ENCODE data around the gene FAM199X. TPM values are rescaled to one million over a fixed set of nuclear protein-coding genes. Genes with fewer than 3 reads are reported as not detected.

The FAM199X gene
- total RNA-seq, 1 donor from 2014 or later = 16.0 TPM

DNA sequence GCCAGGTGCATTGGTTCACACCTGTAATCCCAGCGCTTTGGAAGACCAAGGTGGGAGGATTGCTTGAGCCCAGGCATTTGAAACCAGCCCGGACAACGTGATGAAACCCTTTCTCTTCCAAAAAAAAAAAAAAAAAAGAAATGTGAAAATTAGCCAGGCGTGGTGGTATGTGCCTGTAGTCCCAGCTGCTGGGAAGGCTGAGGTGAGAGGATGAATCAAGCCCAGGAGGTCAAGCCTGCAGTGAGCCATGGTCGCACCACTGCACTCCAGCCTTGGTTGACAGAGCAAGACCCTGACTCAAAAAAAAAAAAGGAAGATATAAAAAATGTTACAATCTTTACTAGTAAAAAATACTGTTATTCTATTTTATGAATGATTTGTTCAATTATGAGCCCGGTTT is 5.9 kb downstream of the FAM199X start:
- intact Hi-C loops (cut with DNase I) = no loop called here
- TF ChIP-seq, protein P1, sequence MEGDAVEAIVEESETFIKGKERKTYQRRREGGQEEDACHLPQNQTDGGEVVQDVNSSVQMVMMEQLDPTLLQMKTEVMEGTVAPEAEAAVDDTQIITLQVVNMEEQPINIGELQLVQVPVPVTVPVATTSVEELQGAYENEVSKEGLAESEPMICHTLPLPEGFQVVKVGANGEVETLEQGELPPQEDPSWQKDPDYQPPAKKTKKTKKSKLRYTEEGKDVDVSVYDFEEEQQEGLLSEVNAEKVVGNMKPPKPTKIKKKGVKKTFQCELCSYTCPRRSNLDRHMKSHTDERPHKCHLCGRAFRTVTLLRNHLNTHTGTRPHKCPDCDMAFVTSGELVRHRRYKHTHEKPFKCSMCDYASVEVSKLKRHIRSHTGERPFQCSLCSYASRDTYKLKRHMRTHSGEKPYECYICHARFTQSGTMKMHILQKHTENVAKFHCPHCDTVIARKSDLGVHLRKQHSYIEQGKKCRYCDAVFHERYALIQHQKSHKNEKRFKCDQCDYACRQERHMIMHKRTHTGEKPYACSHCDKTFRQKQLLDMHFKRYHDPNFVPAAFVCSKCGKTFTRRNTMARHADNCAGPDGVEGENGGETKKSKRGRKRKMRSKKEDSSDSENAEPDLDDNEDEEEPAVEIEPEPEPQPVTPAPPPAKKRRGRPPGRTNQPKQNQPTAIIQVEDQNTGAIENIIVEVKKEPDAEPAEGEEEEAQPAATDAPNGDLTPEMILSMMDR (IDR thresholded peaks at IDR 0.05) = no peak
- no peak for DNase-seq
- H3K27ac ChIP-seq = no peak overlapping the region
- no peaks in the 10 kb centered on the region for H3K9me3 ChIP-seq
- ATAC-seq = no peak
- no peaks in the 10 kb centered on the region for H3K36me3 ChIP-seq
- no peaks in the 10 kb centered on the region for H3K27me3 ChIP-seq
- no peaks in the 10 kb centered on the region for H3K4me1 ChIP-seq
- no peak overlapping the region for H3K4me3 ChIP-seq

DNA sequence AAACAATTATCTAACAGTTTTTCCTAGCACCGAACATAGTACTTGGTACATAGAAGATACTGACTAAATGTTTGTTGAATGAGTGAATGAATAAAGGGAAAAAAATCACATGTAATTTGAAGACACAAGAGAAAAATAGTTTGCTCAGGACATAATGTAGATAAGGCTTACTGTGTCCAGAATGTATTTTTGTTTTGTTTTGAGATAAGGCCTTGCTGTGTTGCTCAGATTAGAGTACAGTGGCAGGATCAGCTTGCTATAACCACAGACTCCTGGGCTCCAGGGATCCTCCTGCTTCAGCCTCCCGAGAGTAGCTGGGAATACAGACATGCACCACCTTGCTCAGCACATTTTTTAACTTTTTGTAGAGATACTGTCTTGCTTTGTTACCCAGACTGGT is 6.5 kb downstream of the FAM199X start:
- Histone ChIP-seq H3K27ac (no peak overlapping the region), H3K36me3 (no peaks in the 10 kb centered on the region), H3K4me1 (no peaks in the 10 kb centered on the region), H3K4me3 (no peak overlapping the region), H3K27me3 (no peaks in the 10 kb centered on the region), H3K9me3 (no peaks in the 10 kb centered on the region)
- DNase-seq (no peak), ATAC-seq (no peak)
- TF ChIP-seq, protein P1 (IDR thresholded peaks at IDR 0.05) = no peak
- intact Hi-C loops (cut with DNase I) = no loop called here

DNA sequence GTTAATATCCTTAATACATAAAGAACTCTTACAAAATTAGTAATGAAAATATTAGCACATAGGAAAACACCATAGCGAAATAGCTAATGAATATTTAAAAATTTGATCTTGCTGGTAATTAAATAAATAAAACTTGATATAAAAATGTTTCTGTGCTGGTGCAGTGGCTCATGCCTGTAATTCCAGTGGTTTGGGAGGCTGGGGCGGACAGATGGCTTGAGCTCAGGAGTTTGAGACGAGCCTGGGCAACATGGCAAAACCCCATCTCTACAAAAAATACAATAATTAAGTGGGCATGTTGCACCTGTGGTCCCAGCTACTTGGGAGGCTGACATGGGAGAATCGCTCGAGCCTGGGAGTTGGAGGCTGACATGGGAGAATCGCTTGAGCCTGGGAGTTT is 7.6 kb downstream of the FAM199X start:
- intact Hi-C loops (cut with DNase I) = no loop called here
- Histone ChIP-seq H3K27ac (no peak overlapping the region), H3K27me3 (no peaks in the 10 kb centered on the region), H3K9me3 (no peaks in the 10 kb centered on the region), H3K36me3 (no peaks in the 10 kb centered on the region), H3K4me3 (no peak overlapping the region), H3K4me1 (no peaks in the 10 kb centered on the region)
- ATAC-seq (no peak), DNase-seq (no peak)
- TF ChIP-seq, protein P1 (IDR thresholded peaks at IDR 0.05) = no peak

DNA sequence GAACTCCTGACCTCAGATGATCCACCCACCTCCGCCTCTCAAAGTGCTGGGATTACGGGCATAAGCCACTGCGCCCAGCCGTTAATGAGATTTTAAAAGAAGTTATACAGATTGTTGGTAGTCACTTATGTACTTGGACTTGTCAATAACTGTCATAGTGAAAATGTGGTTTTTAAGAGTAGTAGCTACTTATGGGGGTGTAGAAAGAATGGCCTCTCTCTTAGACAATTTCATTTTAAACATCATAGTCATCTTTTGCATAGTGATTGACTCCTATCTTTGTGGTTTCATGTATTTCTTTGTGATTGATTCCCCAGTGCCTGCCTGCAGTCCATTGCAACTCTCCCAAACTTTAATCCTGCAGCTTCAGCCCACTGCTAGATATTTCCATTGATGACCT is 17.4 kb downstream of the FAM199X start:
- Histone ChIP-seq H3K27me3 (no peaks in the 10 kb centered on the region), H3K9me3 (no peaks in the 10 kb centered on the region), H3K36me3 (peaks cover 26% of the 10 kb centered on the region), H3K4me1 (no peaks in the 10 kb centered on the region), H3K4me3 (no peak overlapping the region), H3K27ac (no peak overlapping the region)
- intact Hi-C loops (cut with DNase I) = no loop called here
- TF ChIP-seq, protein P1 (IDR thresholded peaks at IDR 0.05) = no peak
- ATAC-seq (no peak), DNase-seq (no peak)

DNA sequence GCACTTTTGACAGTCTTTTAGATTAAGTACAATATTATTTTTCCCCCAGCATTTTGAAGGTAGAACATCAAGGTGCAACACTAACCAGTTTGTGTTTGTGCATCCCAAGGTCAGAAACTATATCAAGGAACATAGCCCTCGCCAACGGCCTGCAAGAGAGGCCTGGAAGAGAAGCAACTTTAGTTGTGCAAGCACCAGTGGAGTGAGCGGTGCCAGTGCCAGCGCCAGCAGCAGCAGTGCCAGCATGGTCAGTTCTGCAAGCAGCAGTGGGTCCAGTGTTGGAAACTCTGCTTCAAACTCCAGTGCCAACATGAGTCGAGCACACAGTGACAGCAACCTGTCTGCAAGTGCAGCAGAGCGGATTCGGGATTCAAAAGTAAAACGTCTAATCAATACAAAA is 21.7 kb downstream of the FAM199X start:
- no peaks in the 10 kb centered on the region for H3K9me3 ChIP-seq
- no peak overlapping the region for H3K4me3 ChIP-seq
- intact Hi-C loops (cut with DNase I) = no loop called here
- H3K27ac ChIP-seq = no peak overlapping the region
- no peak for DNase-seq
- no peaks in the 10 kb centered on the region for H3K27me3 ChIP-seq
- H3K36me3 ChIP-seq = peaks cover 54% of the 10 kb centered on the region
- no peaks in the 10 kb centered on the region for H3K4me1 ChIP-seq
- TF ChIP-seq, protein P1 (IDR thresholded peaks at IDR 0.05) = no peak
- no peak for ATAC-seq

DNA sequence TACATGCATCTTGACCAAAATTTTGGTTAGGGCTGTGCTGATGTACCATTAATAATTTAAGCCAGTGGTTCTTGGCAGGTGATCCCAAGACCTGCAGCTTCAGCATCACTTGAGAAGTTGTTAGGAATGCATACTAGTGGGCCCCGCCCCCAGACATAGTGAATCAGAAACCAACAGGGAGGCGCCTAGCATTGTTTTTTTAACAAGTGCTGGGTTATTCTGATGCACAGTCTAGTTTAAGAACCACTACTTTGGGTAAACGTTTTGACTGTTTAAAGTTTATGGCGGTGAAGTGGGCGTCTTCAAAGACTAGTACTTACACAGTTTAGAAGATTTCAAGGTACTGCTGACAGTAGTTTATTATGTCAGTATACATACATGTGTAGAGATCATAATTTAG is 23.6 kb downstream of the FAM199X start:
- no peak for ATAC-seq
- Histone ChIP-seq H3K4me3 (no peak overlapping the region), H3K36me3 (peaks cover 54% of the 10 kb centered on the region), H3K9me3 (no peaks in the 10 kb centered on the region), H3K27ac (no peak overlapping the region), H3K4me1 (no peaks in the 10 kb centered on the region), H3K27me3 (no peaks in the 10 kb centered on the region)
- DNase-seq = no peak
- TF ChIP-seq, protein P1 (IDR thresholded peaks at IDR 0.05) = no peak
- intact Hi-C loops (cut with DNase I) = no loop called here

All from upper lobe of right lung (tissue), 1 donor.